HEK293 (cell line): ENCODE measurements around the gene CYP51A1.
A peak's percentile ranks its signal among the peaks of the same experiment; 100 is the strongest.

Experiments used
- CTCF ChIA-PET: fragments of 350-600 bp; formaldehyde crosslinking; extraction: SDS; loops from one replicate; lab custom pipeline; 2021; ENCODE audit warnings: antibody characterized with exemption; lab: Yijun Ruan, JAX
- POLR2A ChIA-PET: fragments of 300-600 bp; formaldehyde crosslinking; extraction: SDS; loops from one replicate; lab custom pipeline; 2020; ENCODE audit warnings: antibody characterized with exemption, inconsistent platforms; lab: Yijun Ruan, JAX
- H3K27ac ChIP-seq: fragments of 200-500 bp; sonication (Bioruptor generic); 2 replicates; pipeline ENCODE4 v1.5.1; 2014; ENCODE audit warnings: low read depth, low read length, control low read depth, inconsistent platforms; ENCODE audit errors: extremely low read depth
- H3K36me3 ChIP-seq, 2 experiments: fragments of 200-500 bp in 1 of 2; sonication (Bioruptor generic) in 1 of 2; 1 replicate in 1 of 2; 2 replicates in 1 of 2; pipeline ENCODE4 v1.5.1; 2014 to 2017; ENCODE audit warnings: inconsistent platforms in 2 of 2, low read length in 2 of 2; ENCODE audit not compliant: control insufficient read depth in 2 of 2, insufficient read depth in 1 of 2
- H3K4me1 ChIP-seq: fragments of 200-500 bp; sonication (Bioruptor generic); 2 replicates; pipeline ENCODE4 v1.5.1; 2014; ENCODE audit warnings: mild to moderate bottlenecking, low read length, inconsistent platforms; ENCODE audit not compliant: control insufficient read depth, insufficient read depth
- H3K4me3 ChIP-seq: 2 replicates; pipeline ENCODE4 v1.5.1; 2011; ENCODE audit warnings: low read depth, mild to moderate bottlenecking, control low read depth, low read length, moderate library complexity
- H3K9me3 ChIP-seq: fragments of 200-500 bp; sonication (Bioruptor generic); 2 replicates; pipeline ENCODE4 v1.5.1; 2014; ENCODE audit warnings: low read depth, low read length, inconsistent platforms; ENCODE audit not compliant: control insufficient read depth, insufficient read depth
- PRDM6 ChIP-seq: fragments of 450-650 bp; formaldehyde crosslinking; IDR thresholded peaks from 2 replicates; pipeline ENCODE4 v1.5.1; 2017; ENCODE audit warnings: missing biosample characterization, missing genetic modification characterization
- SP2 ChIP-seq: fragments of 450-650 bp; formaldehyde crosslinking; IDR thresholded peaks from 2 replicates; pipeline ENCODE4 v1.5.1; 2016; ENCODE audit warnings: missing biosample characterization, missing genetic modification characterization
- TSHZ1 ChIP-seq: fragments of 450-650 bp; formaldehyde crosslinking; IDR thresholded peaks from 2 replicates; pipeline ENCODE4 v1.5.1; 2016; ENCODE audit warnings: missing biosample characterization, missing genetic modification characterization, borderline replicate concordance
- YY1 ChIP-seq: fragments of 450-650 bp; formaldehyde crosslinking; IDR thresholded peaks from 2 replicates; pipeline ENCODE4 v1.5.1; 2018; ENCODE audit warnings: missing biosample characterization, missing genetic modification characterization
- YY2 ChIP-seq: fragments of 450-650 bp; formaldehyde crosslinking; IDR thresholded peaks from 2 replicates; pipeline ENCODE4 v1.5.1; 2016; ENCODE audit warnings: missing biosample characterization, missing genetic modification characterization
- ZBTB20 ChIP-seq: fragments of 450-650 bp; formaldehyde crosslinking; IDR thresholded peaks from 2 replicates; pipeline ENCODE4 v1.5.1; 2016; ENCODE audit warnings: missing biosample characterization, missing genetic modification characterization
- ZBTB44 ChIP-seq: fragments of 450-650 bp; IDR thresholded peaks from 2 replicates; pipeline ENCODE4 v1.5.1; 2018; ENCODE audit warnings: missing biosample characterization, mild to moderate bottlenecking, missing genetic modification characterization
- ZBTB6 ChIP-seq: fragments of 450-650 bp; formaldehyde crosslinking; IDR thresholded peaks from 2 replicates; pipeline ENCODE4 v1.5.1; 2017; ENCODE audit warnings: missing biosample characterization, missing genetic modification characterization
- ZNF24 ChIP-seq: fragments of 450-650 bp; formaldehyde crosslinking; IDR thresholded peaks from 2 replicates; pipeline ENCODE4 v1.5.1; 2016; ENCODE audit warnings: missing biosample characterization, missing genetic modification characterization
- ZNF335 ChIP-seq: fragments of 450-650 bp; formaldehyde crosslinking; conservative IDR thresholded peaks from 2 replicates; pipeline ENCODE4 v1.5.1; 2016; ENCODE audit warnings: missing biosample characterization, missing genetic modification characterization
- ZNF404 ChIP-seq: fragments of 450-650 bp; formaldehyde crosslinking; IDR thresholded peaks from 2 replicates; pipeline ENCODE4 v1.5.1; 2017; ENCODE audit warnings: missing biosample characterization, missing genetic modification characterization
- ZNF426 ChIP-seq: fragments of 450-650 bp; formaldehyde crosslinking; IDR thresholded peaks from 2 replicates; pipeline ENCODE4 v1.5.1; 2017; ENCODE audit warnings: missing biosample characterization, missing genetic modification characterization, mild to moderate bottlenecking, inconsistent platforms, moderate library complexity
- ZNF548 ChIP-seq: fragments of 450-650 bp; formaldehyde crosslinking; IDR thresholded peaks from 2 replicates; pipeline ENCODE4 v1.5.1; 2016; ENCODE audit warnings: missing biosample characterization, missing genetic modification characterization
- ZNF600 ChIP-seq: fragments of 450-650 bp; formaldehyde crosslinking; IDR thresholded peaks from 2 replicates; pipeline ENCODE4 v1.5.1; 2016; ENCODE audit warnings: missing biosample characterization, missing genetic modification characterization
- ZNF785 ChIP-seq: fragments of 450-650 bp; formaldehyde crosslinking; IDR thresholded peaks from 2 replicates; pipeline ENCODE4 v1.5.1; 2016; ENCODE audit warnings: missing biosample characterization, missing genetic modification characterization
- ZSCAN5A ChIP-seq: fragments of 450-650 bp; formaldehyde crosslinking; IDR thresholded peaks from 2 replicates; pipeline ENCODE4 v1.5.1; 2016; ENCODE audit warnings: missing biosample characterization, missing genetic modification characterization

Gene CYP51A1

DNA sequence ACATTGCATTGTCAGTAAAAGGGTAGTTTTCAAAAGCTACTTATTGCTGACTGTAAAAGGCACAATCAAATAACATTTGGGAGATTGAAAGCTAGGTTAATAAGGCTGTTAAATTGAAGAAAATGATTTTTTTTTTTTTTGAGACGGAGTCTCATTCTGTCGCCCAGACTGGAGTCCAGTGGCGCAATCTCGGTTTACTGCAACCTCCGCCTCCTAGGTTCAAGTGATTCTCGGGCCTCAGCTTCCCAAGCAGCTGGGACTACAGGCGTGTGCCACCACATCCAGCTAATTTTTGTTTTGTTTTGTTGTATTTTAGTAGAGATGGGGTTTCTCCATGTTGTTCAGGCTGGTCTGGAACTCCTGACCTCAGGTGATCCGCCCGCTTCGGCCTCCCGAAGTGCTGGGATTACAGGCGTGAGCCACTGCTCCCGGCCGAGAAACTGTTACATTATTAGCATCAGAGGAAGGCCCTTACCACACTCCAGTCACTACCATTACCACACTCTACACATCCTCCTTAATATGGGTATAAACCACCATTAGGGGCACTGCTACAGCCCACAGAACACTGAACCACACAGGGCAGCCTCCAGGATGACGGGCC, 1.0 kb downstream of the CYP51A1 start:
- Histone ChIP-seq H3K9me3 (no peaks in the 10 kb centered on the region), H3K4me3 (peak overlapping the region; percentile 95), H3K4me1 (peaks cover 3% of the 10 kb centered on the region; the same call in 1 of the 2 replicates), H3K36me3 (peaks cover 24 to 28% of the 10 kb centered on the region in 2 experiments), H3K27ac (peak overlapping the region; percentile 86; the same call in 1 of the 2 replicates)
- CTCF ChIA-PET = interaction anchor here (0.5 to 1.3 kb wide), 18 partner anchors 9 to 445 kb away, joined by 3 to 7 read pairs (median 4); no protein-coding TSS in a partner anchor
- POLR2A ChIA-PET = interaction anchor here (0.6 to 1.6 kb wide), 3 partner anchors 17 to 313 kb away, joined by 3 to 5 read pairs (median 5); partner anchors contain the start of gene GATAD1
- peak; percentile 14; the same call in 1 of the 2 replicates for TF ChIP-seq ZBTB20
- peak; percentile 81; the same call in 1 of the 2 replicates for TF ChIP-seq ZNF335 (tag by site-specific recombination)
- TF ChIP-seq ZNF600 = 0 out of 2 replicates have a peak, but pooled peaks have one; percentile 60
- no peak for TF ChIP-seq YY2 (tag by site-specific recombination)
- no peak for TF ChIP-seq ZNF785
- no peak for TF ChIP-seq ZBTB44 (tag by site-specific recombination)
- TF ChIP-seq YY1 = no peak

- CTCF ChIA-PET = interaction anchor here (0.7 to 1.3 kb wide), 5 partner anchors 13 to 1420 kb away, joined by 3 to 6 read pairs (median 4); no protein-coding TSS in a partner anchor
- no peak overlapping the region for H3K4me3 ChIP-seq
- TF ChIP-seq ZBTB6 = no peak
- 0 out of 2 replicates have a peak, but pooled peaks have one; percentile 15 for TF ChIP-seq PRDM6 (tag by site-specific recombination)
- TF ChIP-seq, all 188 proteins: peak for 1
- peaks cover 37 to 38% of the 10 kb centered on the region in 2 experiments for H3K36me3 ChIP-seq
- POLR2A ChIA-PET = interaction anchor here (1.6 kb wide), 1 partner anchor 315 kb away, joined by 5 read pairs; the partner anchor contains the start of gene GATAD1
- no peaks in the 10 kb centered on the region for H3K9me3 ChIP-seq
- H3K27ac ChIP-seq = no peak overlapping the region
- peaks cover 3% of the 10 kb centered on the region; the same call in 1 of the 2 replicates for H3K4me1 ChIP-seq
Measured at GRCh38 chr7:92131764-92132330, 2.4 kb downstream of the CYP51A1 start.

DNA sequence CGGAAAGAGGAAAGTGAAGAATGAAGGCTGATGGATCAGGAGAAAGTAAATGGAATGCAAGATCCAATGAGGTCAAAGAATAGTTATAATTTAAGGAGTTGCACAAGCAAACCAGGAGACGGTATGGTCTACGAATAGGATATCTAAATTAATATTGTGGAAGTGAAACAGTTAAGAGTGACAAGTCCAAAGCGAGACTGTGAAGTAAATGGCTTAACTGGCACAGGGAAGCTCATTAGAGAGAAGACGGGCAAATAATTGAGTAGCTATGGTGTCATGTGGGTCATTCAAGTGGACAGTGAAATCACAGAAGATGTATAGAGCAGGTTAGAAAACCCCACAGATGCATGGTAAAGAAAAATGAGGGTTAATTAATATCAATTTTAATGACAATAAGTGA, 3.2 kb downstream of the CYP51A1 start:
- ChIA-PET CTCF (interaction anchor here (0.7 to 1.3 kb wide), 2 partner anchors 330 to 1420 kb away, joined by 3 to 6 read pairs; no protein-coding TSS in a partner anchor), POLR2A (no interaction called here)
- Histone ChIP-seq H3K27ac (no peak overlapping the region), H3K4me1 (peaks cover 3% of the 10 kb centered on the region; the same call in 1 of the 2 replicates), H3K36me3 (peaks cover 45% of the 10 kb centered on the region in 2 experiments), H3K4me3 (no peak overlapping the region), H3K9me3 (no peaks in the 10 kb centered on the region)
- no peak for TF ChIP-seq ZNF548 (tag by site-specific recombination)

GRCh38 chr7:92121681-92122080, 12.6 kb downstream of the CYP51A1 start:
- H3K27ac ChIP-seq = no peak overlapping the region
- no peak overlapping the region for H3K4me3 ChIP-seq
- ChIA-PET CTCF (interaction anchor here (0.6 kb wide), 1 partner anchor 22 kb away, joined by 4 read pairs; no protein-coding TSS in a partner anchor), POLR2A (no interaction called here)
- H3K9me3 ChIP-seq = no peaks in the 10 kb centered on the region
- H3K4me1 ChIP-seq = no peaks in the 10 kb centered on the region
- peaks cover 61 to 62% of the 10 kb centered on the region in 2 experiments for H3K36me3 ChIP-seq
- TF ChIP-seq TSHZ1 (tag by site-specific recombination) (no peak), ZNF426 (tag by site-specific recombination) (no peak), ZSCAN5A (no peak), SP2 (tag by site-specific recombination) (no peak), ZNF24 (tag by site-specific recombination) (no peak), ZNF404 (no peak)
